ENCODE data around the gene MMP7. TPM values are rescaled to one million over a fixed set of nuclear protein-coding genes. Genes with fewer than 3 reads are reported as not detected.

MMP7 gene
- total RNA-seq, 1 experiment from 2014 or later: not detected

GRCh38 chr11:102497061-102497460, 33.5 kb downstream of the MMP7 start:
- no peak overlapping the region for H2BK120ac ChIP-seq (ENCODE audit: low read depth, low read length, poor library complexity, severe bottlenecking)
- H2AFZ ChIP-seq (ENCODE audit: low read length): no peak overlapping the region
- no peaks in the 10 kb centered on the region for H3K4me1 ChIP-seq (ENCODE audit: insufficient read depth, low read length)
- Mint-ChIP-seq H3K36me3 (ENCODE audit: insufficient read depth in 1 of 3, low read depth in 3 of 3) (no peaks in the 10 kb centered on the region), H3K4me3 (no peak overlapping the region), H3K27ac (no peak overlapping the region), H3K9me3 (no peaks in the 10 kb centered on the region), H3K27me3 (ENCODE audit: low read depth) (no peaks in the 10 kb centered on the region), H3K4me1 (peaks cover 6% of the 10 kb centered on the region in 2 experiments)
- H3K18ac ChIP-seq (ENCODE audit: insufficient read length, low read depth, low read length): no peak overlapping the region
- no peak overlapping the region for H4K5ac ChIP-seq (ENCODE audit: insufficient read length, low read depth, low read length)
- no peaks in the 10 kb centered on the region for H4K20me1 ChIP-seq (ENCODE audit: control insufficient read depth, insufficient read depth, insufficient read length)
- TF ChIP-seq CTCF (conservative IDR thresholded peaks at IDR 0.05): no peak
- H3K27me3 ChIP-seq (ENCODE audit: insufficient read depth, low read length): no peaks in the 10 kb centered on the region
- H3K4me2 ChIP-seq (ENCODE audit: insufficient read depth, insufficient read length, low read length): no peak overlapping the region
- H3K23me2 ChIP-seq (ENCODE audit: insufficient read length, low read depth, low read length, poor library complexity, severe bottlenecking): no peaks in the 10 kb centered on the region
- no peaks in the 10 kb centered on the region for H3K79me2 ChIP-seq (ENCODE audit: insufficient read depth, low read length)
- H2BK12ac ChIP-seq (ENCODE audit: insufficient read length, low read depth, low read length): no peak overlapping the region
- no peak overlapping the region for H4K8ac ChIP-seq (replicated peaks; ENCODE audit: insufficient read length, low read depth, low read length)
- WGBS (ENCODE audit: extremely low coverage, insufficient read length, low lambda C conversion rate): no CpG with 5 or more reads among the region's 4 CpGs
- H3K14ac ChIP-seq (ENCODE audit: insufficient read depth, low read length): no peak overlapping the region
- H3K9ac ChIP-seq (ENCODE audit: extremely low read depth, insufficient read length, low read length): no peak overlapping the region
- no peaks in the 10 kb centered on the region for H3K9me3 ChIP-seq (ENCODE audit: control insufficient read depth, low read depth, low read length)
- no peak overlapping the region for H3K4ac ChIP-seq (ENCODE audit: low read depth, low read length)
- no peak overlapping the region for H4K91ac ChIP-seq (ENCODE audit: insufficient read length, low read depth, low read length)
- H3K27ac ChIP-seq (ENCODE audit: insufficient read length, low read depth, low read length): no peak overlapping the region
- H3K56ac ChIP-seq (ENCODE audit: insufficient read length, low read depth, low read length): no peak overlapping the region
- H3K79me1 ChIP-seq (ENCODE audit: insufficient read depth, low read depth, low read length, poor library complexity, severe bottlenecking): no peaks in the 10 kb centered on the region
- no peak overlapping the region for H3K23ac ChIP-seq (ENCODE audit: insufficient read length, low read depth, low read length)
- H3T11ph ChIP-seq (ENCODE audit: low read length): no peak overlapping the region
- no peak overlapping the region for H2BK20ac ChIP-seq (ENCODE audit: low read depth, low read length, poor library complexity, severe bottlenecking)
- no peak overlapping the region for H2AK5ac ChIP-seq (ENCODE audit: insufficient read length, low read length)
- H2BK5ac ChIP-seq (ENCODE audit: insufficient read length, low read length): no peak overlapping the region
- no peak overlapping the region for H2BK15ac ChIP-seq (ENCODE audit: low read depth, low read length)
- no peak for DNase-seq
